GM18502 (cell line): ENCODE measurements around the gene NUDCD3.

Experiments
- ATAC-seq: cut with Tn5 transposase; IDR thresholded peaks from one replicate; pipeline ENCODE4 v1.9.1; 2021; ENCODE audit warnings: mild to moderate bottlenecking; ENCODE audit not compliant: unreplicated experiment, poor library complexity

NUDCD3 gene

GRCh38 chr7:44375236-44375699 is 115.2 kb downstream of the NUDCD3 start:
- no peak for ATAC-seq

- no peak for ATAC-seq
Measured at GRCh38 chr7:44374007-44374763, 116.3 kb downstream of the NUDCD3 start.

- no peak for ATAC-seq
Measured at GRCh38 chr7:44373418-44373740, 117.1 kb downstream of the NUDCD3 start.

- ATAC-seq = no peak
Measured at GRCh38 chr7:44372560-44373417, 117.7 kb downstream of the NUDCD3 start.

GRCh38 chr7:44368885-44369284 is 121.6 kb downstream of the NUDCD3 start:
- ATAC-seq = no peak

GRCh38 chr7:44368455-44368854 is 122.0 kb downstream of the NUDCD3 start:
- no peak for ATAC-seq

GRCh38 chr7:44367475-44368043 is 122.9 kb downstream of the NUDCD3 start:
- ATAC-seq = no peak

GRCh38 chr7:44366986-44367385 is 123.5 kb downstream of the NUDCD3 start:
- no peak for ATAC-seq

GRCh38 chr7:44353668-44354067 is 136.8 kb downstream of the NUDCD3 start:
- ATAC-seq = no peak

GRCh38 chr7:44348851-44349781 is 141.3 kb downstream of the NUDCD3 start:
- ATAC-seq = no peak

- peak; percentile 46 for ATAC-seq
Measured at GRCh38 chr7:44348300-44348699, 142.2 kb downstream of the NUDCD3 start.

GRCh38 chr7:44347546-44348114 is 142.8 kb downstream of the NUDCD3 start:
- no peak for ATAC-seq

GRCh38 chr7:44346063-44346462 is 144.4 kb downstream of the NUDCD3 start:
- no peak for ATAC-seq

GRCh38 chr7:44341401-44341800 is 149.1 kb downstream of the NUDCD3 start:
- no peak for ATAC-seq

- ATAC-seq = no peak
Measured at GRCh38 chr7:44338600-44338999, 151.9 kb downstream of the NUDCD3 start.

GRCh38 chr7:44336491-44336890 is 154.0 kb downstream of the NUDCD3 start:
- no peak for ATAC-seq

- no peak for ATAC-seq
Measured at GRCh38 chr7:44335184-44335583, 155.3 kb downstream of the NUDCD3 start.

GRCh38 chr7:44334734-44335097 is 155.7 kb downstream of the NUDCD3 start:
- no peak for ATAC-seq

GRCh38 chr7:44333911-44334733 is 156.3 kb downstream of the NUDCD3 start:
- no peak for ATAC-seq
